GM19324 (cell line): ENCODE measurements around the gene MED22.
"Not testable (repeated sequence)": the region's sequence is repeated elsewhere in the genome, so short reads cannot be mapped to it uniquely, and the experiment has no call there.

Experiments
- ATAC-seq: cut with Tn5 transposase; IDR thresholded peaks from one replicate; pipeline ENCODE4 v1.9.1; 2021; ENCODE audit warnings: mild to moderate bottlenecking, moderate library complexity; ENCODE audit not compliant: unreplicated experiment, low FRiP score

Gene MED22

GRCh38 chr9:133340256-133340655, 7.7 kb downstream of the MED22 start:
- no peak for ATAC-seq

GRCh38 chr9:133339641-133340040, 8.3 kb downstream of the MED22 start:
- no peak for ATAC-seq

GRCh38 chr9:133335924-133336811, 11.8 kb downstream of the MED22 start, which contains the start of gene SURF6:
SURF6 (minus strand) TSS chr9:133336188; CDS start chr9:133336132, 56 bp downstream.
- peak; percentile 83 for ATAC-seq

DNA sequence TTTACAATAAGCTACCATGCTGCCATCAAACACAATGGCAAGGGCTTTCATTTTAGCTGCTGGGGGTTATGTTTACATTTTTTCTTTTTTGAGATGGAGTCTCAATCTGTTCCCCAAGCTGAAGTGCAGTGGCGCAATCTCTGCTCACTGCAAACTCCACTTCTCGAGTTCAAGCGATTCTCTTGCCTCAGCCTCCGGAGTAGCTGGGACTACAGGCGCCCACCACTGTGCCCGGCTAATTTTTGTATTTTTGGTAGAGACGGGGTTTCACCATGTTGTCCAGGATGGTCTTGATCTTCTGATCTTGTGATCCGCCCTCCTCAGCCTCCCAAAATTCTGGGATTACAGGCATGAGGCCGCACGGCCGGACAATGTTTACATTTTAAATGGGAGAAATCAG, 13.0 kb downstream of the MED22 start:
- ATAC-seq, result not testable (repeated sequence)

- ATAC-seq, result no peak
Measured at GRCh38 chr9:133334161-133334560, 13.8 kb downstream of the MED22 start.

DNA sequence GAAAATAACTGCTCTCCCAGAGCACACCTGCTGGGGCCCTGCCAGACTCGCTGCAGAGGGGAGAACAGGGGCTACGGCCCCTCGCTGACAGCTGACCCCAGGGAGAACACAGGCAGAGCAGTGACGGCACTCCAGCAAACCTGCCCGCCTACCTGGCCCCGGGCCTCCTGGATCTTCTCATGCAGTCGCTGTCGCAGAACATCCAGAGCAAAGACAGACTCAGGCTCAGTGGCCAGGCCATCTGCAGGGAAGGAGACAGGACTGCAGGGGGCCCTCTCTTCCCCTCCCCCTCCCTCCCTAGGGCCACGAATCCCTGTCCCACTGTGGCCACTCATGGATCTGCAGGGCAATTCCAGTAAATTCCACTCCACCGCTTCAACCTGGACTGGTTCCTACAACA, 14.4 kb downstream of the MED22 start:
- no peak for ATAC-seq

- no peak for ATAC-seq
Measured at GRCh38 chr9:133333011-133333410, 14.9 kb downstream of the MED22 start.

DNA sequence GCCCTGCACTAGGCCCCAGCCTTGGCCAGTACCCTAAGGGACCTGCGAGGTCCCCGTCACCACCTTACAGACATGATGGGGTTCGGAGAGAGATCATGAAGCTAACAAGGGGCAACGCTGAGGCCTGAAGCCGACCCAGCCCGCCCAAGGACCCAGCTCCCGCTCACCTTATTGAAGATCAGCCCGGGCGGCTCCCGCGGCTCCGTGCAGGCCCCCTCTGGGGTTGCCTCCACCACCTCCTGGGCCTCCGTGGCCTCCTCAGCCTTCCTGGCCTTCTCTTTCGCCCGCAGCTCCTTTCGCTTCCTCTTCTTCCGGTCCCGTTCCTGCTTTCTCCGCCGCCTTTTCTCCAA, 15.6 kb downstream of the MED22 start:
- ATAC-seq, result no peak

GRCh38 chr9:133331641-133332380, 16.1 kb downstream of the MED22 start:
- no peak for ATAC-seq

- ATAC-seq, result no peak
Measured at GRCh38 chr9:133331221-133331620, 16.7 kb downstream of the MED22 start.

DNA sequence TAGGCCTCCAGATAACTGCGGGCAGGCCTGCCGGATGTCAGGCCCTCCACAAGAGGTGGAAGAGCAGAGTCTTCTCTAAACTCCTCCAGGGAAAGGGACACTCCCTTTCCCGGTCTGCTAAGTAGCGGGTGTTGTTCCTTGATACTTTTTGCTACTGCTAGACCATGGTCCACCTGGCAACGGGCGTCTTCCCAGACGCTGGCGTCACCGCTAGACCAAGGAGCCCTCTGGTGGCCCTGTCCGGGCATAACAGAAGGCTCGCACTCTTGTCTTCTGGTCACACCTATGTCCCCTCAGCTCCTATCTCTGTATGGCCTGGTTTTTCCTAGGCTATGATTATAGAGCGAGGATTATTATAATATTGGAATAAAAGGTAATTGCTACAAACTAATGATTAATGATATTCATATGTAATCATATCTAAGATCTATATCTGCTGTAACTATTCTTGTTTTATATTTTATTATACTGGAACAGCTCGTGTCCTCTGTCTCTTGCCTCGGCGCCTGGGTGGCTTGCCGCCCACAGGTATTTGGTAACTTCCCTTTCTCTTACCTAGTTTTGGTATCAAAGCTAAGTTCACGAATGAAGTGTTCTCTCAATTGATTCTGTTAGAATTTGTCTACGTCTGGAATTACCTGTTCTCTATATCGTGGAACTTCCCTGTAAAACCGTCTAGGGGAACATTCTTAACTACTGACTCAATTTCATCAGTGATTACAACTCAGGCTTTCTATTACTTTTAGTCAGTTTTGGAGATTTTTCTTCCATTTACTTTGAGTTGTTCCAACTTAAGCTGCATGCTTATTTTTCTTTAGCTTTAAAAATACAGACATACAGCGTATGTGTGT, 18.4 kb downstream of the MED22 start:
- not testable (repeated sequence) for ATAC-seq

GRCh38 chr9:133327834-133328484, 20.0 kb downstream of the MED22 start:
- ATAC-seq, result no peak

- ATAC-seq, result not testable (repeated sequence)
Measured at GRCh38 chr9:133327021-133327420, 20.9 kb downstream of the MED22 start.

DNA sequence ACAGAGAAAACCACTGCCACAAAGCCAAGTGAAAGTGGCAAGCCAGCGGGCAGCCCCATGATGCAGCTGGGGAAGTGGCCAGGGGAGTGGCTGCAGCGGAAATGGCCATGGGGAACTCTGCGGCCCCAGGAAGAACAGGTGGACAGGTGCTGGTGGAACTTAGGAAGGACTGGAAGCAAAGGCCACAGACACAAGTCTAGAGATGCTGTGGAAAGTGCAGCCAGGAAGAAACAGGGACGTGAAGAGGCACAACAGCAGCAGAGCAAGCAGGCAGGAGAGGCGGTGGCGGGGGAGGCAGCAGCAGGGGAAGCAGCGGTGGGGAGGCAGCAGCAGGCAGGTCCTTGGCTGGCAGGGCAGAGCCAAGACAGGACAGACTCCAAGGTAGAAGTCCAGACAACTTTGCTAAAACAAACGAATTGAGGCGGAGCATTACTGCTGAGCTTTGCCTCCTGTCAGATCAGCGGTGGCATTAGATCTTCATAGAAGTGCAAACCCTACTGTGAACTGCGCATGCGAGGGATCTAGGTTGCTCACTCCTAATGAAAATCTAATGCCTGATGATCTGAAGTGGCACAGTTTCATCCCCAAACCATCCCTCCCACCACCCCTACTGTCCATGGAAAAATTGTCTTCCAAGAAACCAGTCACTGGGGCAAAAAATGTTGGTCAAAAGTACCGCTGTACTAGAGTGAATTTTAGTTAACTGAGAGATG, 23.8 kb downstream of the MED22 start:
- ATAC-seq, result no peak

DNA sequence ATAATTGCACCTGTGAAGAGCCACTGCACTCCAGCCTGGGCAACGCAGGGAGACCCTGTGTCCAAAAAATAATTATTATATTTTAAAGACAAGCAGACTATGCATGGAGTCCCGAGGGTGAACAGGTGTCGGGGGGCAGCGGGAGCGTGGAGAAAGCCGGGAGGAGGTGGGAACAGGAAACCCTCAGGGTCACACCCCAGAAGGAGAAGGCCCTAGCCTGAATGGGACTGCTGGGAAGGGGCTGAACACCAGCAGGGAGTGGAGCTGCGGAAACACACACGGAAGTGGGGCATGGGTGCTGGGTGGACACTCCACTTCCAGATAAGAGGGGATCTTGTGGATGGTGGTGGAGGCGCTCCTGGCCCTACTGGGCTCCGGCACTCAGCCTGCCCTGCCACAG, 24.7 kb downstream of the MED22 start:
- no peak for ATAC-seq

GRCh38 chr9:133322701-133323100, 25.2 kb downstream of the MED22 start:
- no peak for ATAC-seq

DNA sequence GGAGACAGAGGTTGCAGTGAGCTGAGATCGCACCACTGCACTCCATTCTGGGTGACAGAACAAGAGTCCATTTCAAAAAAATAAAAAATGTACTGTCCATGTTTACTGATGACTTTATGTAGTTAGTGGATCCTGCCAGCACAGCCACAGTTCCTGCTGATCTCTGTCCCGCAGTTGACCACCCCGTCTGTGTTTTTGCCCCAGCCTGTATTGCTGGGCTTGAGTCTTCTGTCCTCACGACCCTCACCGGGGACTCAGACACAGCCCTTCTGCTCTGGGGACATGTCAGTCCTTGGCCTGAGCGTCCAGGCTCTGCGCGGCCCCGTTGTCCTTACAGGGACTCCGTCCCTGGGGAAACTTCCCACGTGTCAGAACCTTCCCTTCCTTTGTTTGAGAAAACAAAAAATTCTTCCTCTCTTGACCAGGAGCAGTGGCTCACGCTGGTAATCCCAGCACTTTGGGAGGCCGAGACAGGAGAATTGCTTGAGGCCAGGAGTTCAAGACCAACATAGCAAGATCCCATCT, 26.5 kb downstream of the MED22 start:
- ATAC-seq, result no peak

- ATAC-seq, result no peak
Measured at GRCh38 chr9:133320421-133320881, 27.5 kb downstream of the MED22 start.

DNA sequence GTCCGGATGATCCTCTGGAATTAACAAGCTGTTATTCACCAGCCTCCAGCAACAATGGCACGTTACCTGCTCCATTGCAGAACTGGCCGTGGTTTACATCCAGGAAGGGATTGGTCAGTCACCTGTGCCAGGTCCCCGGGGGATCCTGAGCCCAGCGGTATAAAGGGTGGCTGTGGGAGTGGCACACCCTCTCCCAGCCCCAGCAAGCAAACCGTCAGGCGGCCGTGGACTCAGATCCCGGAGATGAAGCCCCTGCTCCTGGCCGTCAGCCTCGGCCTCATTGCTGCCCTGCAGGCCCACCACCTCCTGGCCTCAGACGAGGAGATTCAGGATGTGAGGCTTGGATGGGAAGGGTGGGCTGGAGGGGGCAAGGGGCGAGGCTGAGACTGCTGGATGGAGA, 30.4 kb downstream of the MED22 start:
- not testable (repeated sequence) for ATAC-seq
